GM18505 (cell line): ENCODE measurements around the gene PCDHB12.
"Not testable (repeated sequence)": the region's sequence is repeated elsewhere in the genome, so short reads cannot be mapped to it uniquely, and the experiment has no call there.

Experiments
- ATAC-seq: cut with Tn5 transposase; IDR thresholded peaks from one replicate; pipeline ENCODE4 v1.9.1; 2021; ENCODE audit not compliant: unreplicated experiment
- POLR2A ChIP-seq: IDR thresholded peaks from 4 replicates; pipeline ENCODE4 v1.6.1; 2011; ENCODE audit warnings: borderline replicate concordance; ENCODE audit not compliant: insufficient read depth, insufficient read length; ENCODE audit errors: extremely low read depth

The PCDHB12 gene

DNA sequence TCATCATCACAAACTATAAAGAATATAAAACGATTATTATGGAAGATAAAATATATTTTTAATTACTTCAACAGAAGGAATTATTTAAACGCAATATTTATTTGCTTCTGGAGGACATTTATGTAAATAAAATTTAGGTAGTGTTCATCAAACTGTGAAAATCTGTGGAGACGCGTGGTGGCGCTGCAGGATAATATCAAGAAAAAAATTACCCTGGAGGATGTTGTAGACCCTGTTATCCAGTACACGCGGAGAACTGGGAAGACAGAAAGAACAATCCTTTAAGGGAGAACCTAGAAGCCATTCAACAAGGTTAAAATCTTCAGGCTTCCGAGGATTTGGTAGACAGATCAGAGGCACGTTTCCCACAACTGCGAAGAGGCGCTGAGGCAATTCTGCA is at the start of gene PCDHB12:
Gene PCDHB12, plus strand, starts transcription at position 242 of the 400 bp plus-strand sequence. CDS start 189 bp downstream, outside the sequence.
- TF ChIP-seq POLR2A: no peak
- ATAC-seq: no peak

- no peak for ATAC-seq
- TF ChIP-seq POLR2A: no peak
Observed at GRCh38 chr5:141172381-141173204, 35.9 kb upstream of the PCDHB12 start, which contains the start of gene PCDHB7. TSS of gene PCDHB7 (plus strand) at chr5:141172644. CDS start at chr5:141172836, 192 bp downstream.

GRCh38 chr5:141174291-141175104 is 34.0 kb upstream of the PCDHB12 start:
- ATAC-seq: not testable (repeated sequence)

DNA sequence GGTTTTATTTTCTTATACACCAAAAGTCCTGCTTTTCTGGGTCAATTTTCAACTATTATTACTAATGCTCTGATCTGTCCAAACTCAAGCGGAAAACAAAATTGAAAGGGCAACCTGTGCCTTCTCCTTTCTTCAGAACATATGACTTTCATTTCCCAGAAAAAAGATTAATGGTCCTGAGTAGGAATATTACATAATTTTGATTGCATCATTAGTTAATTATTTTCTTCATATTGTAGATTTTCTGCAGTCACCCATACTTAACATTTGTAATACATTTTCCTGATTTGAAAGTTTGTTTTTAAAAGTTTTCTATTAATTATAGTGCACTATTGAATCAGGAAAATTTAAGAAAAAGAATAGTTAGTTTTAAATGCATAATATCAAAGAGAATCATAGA is 32.6 kb upstream of the PCDHB12 start:
- TF ChIP-seq POLR2A: no peak
- ATAC-seq: no peak

DNA sequence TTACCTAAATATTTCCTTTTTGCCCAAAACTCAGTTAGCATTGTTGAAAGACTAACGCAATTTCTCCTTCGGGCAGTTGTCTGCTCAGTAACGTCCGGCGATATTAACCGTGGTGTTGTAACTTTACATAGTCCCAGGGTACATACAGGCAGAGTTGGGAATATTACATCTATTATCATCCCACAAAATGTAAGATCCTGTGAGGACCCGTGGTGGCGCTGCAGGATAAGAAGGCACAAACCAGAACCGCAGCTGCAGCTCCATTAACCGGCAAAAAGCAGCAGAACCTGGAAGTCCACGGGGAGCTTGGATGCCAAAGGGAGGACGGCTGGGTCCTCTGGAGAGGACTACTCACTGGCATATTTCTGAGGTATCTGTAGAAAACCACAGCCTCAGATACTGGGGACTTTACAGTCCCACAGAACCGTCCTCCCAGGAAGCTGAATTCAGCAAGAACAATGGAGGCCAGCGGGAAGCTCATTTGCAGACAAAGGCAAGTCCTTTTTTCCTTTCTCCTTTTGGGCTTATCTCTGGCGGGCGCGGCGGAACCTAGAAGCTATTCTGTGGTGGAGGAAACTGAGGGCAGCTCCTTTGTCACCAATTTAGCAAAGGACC is 30.8 kb upstream of the PCDHB12 start, which contains the start of gene PCDHB8:
Gene PCDHB8, plus strand, starts transcription at position 214 of the 615 bp plus-strand sequence. Its CDS starts 245 bp downstream, at position 459.
- not testable (repeated sequence) for ATAC-seq

DNA sequence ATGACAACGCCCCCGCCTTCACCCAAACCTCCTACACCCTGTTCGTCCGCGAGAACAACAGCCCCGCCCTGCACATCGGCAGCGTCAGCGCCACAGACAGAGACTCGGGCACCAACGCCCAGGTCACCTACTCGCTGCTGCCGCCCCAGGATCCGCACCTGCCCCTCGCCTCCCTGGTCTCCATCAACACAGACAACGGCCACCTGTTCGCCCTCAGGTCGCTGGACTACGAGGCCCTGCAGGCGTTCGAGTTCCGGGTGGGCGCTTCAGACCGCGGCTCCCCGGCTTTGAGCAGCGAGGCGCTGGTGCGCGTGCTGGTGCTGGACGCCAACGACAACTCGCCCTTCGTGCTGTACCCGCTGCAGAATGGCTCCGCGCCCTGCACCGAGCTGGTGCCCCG is 29.1 kb upstream of the PCDHB12 start:
- ATAC-seq: not testable (repeated sequence)

- not testable (repeated sequence) for ATAC-seq
Observed at GRCh38 chr5:141179876-141180275, 28.6 kb upstream of the PCDHB12 start.

GRCh38 chr5:141180313-141180712 is 28.2 kb upstream of the PCDHB12 start:
- ATAC-seq: no peak
- TF ChIP-seq POLR2A: no peak

DNA sequence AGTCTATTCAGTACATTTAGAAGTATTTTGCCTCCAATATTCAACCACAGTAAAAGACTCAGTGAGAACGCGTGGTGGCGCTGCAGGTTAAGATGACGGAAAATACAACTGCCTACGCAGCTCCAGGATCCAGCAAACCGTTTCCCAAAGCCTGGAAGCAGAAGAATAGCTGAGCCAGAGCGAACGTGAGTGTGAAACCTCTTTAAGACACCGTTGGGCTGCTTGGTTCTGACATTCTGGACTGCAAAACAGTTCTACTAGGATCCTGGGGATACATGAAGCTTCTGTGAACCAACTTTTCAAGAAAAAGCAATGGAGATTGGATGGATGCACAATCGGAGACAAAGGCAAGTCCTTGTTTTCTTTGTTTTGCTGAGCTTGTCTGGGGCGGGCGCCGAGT is 26.3 kb upstream of the PCDHB12 start, which contains the start of gene PCDHB16:
Gene PCDHB16, plus strand, starts transcription at position 140 of the 400 bp plus-strand sequence. Its CDS starts 173 bp downstream, at position 313.
- TF ChIP-seq POLR2A: no peak
- ATAC-seq: no peak

DNA sequence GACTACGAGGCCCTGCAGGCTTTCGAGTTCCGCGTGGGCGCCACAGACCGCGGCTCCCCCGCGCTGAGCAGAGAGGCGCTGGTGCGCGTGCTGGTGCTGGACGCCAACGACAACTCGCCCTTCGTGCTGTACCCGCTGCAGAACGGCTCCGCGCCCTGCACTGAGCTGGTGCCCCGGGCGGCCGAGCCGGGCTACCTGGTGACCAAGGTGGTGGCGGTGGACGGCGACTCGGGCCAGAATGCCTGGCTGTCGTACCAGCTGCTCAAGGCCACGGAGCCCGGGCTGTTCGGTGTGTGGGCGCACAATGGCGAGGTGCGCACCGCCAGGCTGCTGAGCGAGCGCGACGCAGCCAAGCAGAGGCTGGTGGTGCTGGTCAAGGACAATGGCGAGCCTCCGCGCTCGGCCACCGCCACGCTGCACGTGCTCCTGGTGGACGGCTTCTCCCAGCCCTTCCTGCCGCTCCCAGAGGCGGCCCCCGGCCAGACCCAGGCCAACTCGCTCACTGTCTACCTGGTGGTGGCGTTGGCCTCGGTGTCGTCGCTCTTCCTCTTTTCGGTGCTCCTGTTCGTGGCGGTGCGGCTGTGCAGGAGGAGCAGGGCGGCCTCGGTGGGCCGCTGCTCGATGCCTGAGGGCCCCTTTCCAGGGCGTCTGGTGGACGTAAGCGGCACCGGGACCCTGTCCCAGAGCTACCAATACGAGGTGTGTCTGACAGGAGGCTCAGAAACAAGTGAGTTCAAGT is 24.2 kb upstream of the PCDHB12 start:
- not testable (repeated sequence) for ATAC-seq

- no peak for TF ChIP-seq POLR2A
- ATAC-seq: no peak
Observed at GRCh38 chr5:141186897-141187512, 21.5 kb upstream of the PCDHB12 start, which contains the start of gene PCDHB9. TSS of gene PCDHB9 (plus strand) at chr5:141187161. CDS start at chr5:141187319, 158 bp downstream.

DNA sequence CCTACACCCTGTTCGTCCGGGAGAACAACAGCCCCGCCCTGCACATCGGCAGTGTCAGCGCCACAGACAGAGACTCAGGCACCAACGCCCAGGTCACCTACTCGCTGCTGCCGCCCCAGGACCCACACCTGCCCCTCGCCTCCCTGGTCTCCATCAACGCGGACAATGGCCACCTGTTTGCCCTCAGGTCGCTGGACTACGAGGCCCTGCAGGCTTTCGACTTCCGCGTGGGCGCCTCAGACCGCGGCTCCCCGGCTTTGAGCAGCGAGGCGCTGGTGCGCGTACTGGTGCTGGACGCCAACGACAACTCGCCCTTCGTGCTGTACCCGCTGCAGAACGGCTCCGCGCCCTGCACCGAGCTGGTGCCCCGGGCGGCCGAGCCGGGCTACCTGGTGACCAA is 19.8 kb upstream of the PCDHB12 start:
- not testable (repeated sequence) for ATAC-seq

GRCh38 chr5:141189131-141189530 is 19.4 kb upstream of the PCDHB12 start:
- not testable (repeated sequence) for ATAC-seq
